Ovary (tissue), 3 donors: ENCODE data around the gene SNX10.

Source experiments
- CTCF ChIP-seq, 3 donors: fragments of 450-650 bp in 2 of 3; fragments of 200-600 bp in 1 of 3; IDR thresholded peaks; one replicate each; pipeline versions ENCODE4 v1.5.1 to v1.8.0; 2016 to 2022; ENCODE audit warnings: antibody characterized with exemption in 3 of 3, mild to moderate bottlenecking in 1 of 3
- EP300 ChIP-seq: sonication (generic); formaldehyde crosslinking; IDR thresholded peaks from one replicate; pipeline ENCODE4 v1.6.1; 2017; ENCODE audit warnings: antibody characterized with exemption
- POLR2A ChIP-seq: fragments of 450-650 bp; IDR thresholded peaks from one replicate; pipeline ENCODE4 v1.6.1; 2017; ENCODE audit warnings: antibody characterized with exemption, mild to moderate bottlenecking, moderate library complexity
- donor health status: DM: no; HTN: no; CAD: no.

DNA sequence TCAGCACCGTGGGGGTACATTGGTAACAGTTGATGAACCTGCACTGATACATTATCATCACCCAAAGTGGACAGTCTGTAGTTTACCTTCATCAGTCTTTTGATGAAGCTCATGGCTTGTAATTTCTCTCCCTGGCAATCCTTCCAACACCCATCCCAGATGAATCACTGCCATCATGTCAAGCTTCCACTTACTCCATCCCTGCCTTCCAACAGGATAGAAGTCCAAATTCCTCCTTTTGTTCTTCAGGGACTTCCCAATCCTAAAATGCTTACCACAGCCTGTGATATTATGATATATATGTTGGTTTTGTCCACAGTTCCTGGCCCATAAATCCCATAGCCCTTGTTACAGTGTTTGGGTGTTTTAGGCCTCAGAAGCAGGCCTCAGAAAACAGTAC, 16.1 kb downstream of the SNX10 start:
- TF ChIP-seq CTCF (IDR thresholded peaks at IDR 0.05) (no peak), EP300 (no peak), POLR2A (no peak)
